ENCODE data around the gene ARHGEF16. TPM values are rescaled to one million over a fixed set of nuclear protein-coding genes. Genes with fewer than 3 reads are reported as not detected.

ARHGEF16 gene
- total RNA-seq, 4 donors from 2014 or later, result 0.20 to 1.2 (median 0.63) TPM

- no peaks in the 10 kb centered on the region for H3K27me3 ChIP-seq
These were observed 11.5 kb downstream of the ARHGEF16 start for GRCh38 chr1:3465935-3466321.

GRCh38 chr1:3466366-3467075 is 12.1 kb downstream of the ARHGEF16 start:
- Histone ChIP-seq H3K27me3 (no peaks in the 10 kb centered on the region), H3K27ac (no peak overlapping the region), H3K4me1 (no peaks in the 10 kb centered on the region), H3K9me3 (no peaks in the 10 kb centered on the region), H3K36me3 (no peaks in the 10 kb centered on the region), H3K4me3 (no peak overlapping the region)
- in situ Hi-C loops (cut with MboI; ENCODE audit: low sequenced_read_pairs in 4 of 4), result no loop called here
- no peak for TF ChIP-seq POLR2A (IDR thresholded peaks at IDR 0.05)
- TF ChIP-seq CTCF (IDR thresholded peaks at IDR 0.05 in 4 of 5, conservative IDR thresholded peaks at IDR 0.05 in 1 of 5), result no peak
- ATAC-seq, result no peak
- DNase-seq, result no peak
- intact Hi-C loops (cut with DNase I; ENCODE audit: low total_unique reads), result no loop called here

More at GRCh38 chr1:3465935-3466321, 11.5 kb downstream of the ARHGEF16 start:
- DNase-seq (no peak), ATAC-seq (no peak)
- H3K4me1 ChIP-seq, result no peaks in the 10 kb centered on the region
- in situ Hi-C loops (cut with MboI; ENCODE audit: low sequenced_read_pairs in 4 of 4), result no loop called here
- H3K9me3 ChIP-seq, result no peaks in the 10 kb centered on the region
- intact Hi-C loops (cut with DNase I; ENCODE audit: low total_unique reads), result no loop called here
- H3K27ac ChIP-seq, result no peak overlapping the region
- no peak for TF ChIP-seq CTCF (IDR thresholded peaks at IDR 0.05 in 4 of 5, conservative IDR thresholded peaks at IDR 0.05 in 1 of 5)
- H3K36me3 ChIP-seq, result no peaks in the 10 kb centered on the region
- H3K4me3 ChIP-seq, result no peak overlapping the region

DNA sequence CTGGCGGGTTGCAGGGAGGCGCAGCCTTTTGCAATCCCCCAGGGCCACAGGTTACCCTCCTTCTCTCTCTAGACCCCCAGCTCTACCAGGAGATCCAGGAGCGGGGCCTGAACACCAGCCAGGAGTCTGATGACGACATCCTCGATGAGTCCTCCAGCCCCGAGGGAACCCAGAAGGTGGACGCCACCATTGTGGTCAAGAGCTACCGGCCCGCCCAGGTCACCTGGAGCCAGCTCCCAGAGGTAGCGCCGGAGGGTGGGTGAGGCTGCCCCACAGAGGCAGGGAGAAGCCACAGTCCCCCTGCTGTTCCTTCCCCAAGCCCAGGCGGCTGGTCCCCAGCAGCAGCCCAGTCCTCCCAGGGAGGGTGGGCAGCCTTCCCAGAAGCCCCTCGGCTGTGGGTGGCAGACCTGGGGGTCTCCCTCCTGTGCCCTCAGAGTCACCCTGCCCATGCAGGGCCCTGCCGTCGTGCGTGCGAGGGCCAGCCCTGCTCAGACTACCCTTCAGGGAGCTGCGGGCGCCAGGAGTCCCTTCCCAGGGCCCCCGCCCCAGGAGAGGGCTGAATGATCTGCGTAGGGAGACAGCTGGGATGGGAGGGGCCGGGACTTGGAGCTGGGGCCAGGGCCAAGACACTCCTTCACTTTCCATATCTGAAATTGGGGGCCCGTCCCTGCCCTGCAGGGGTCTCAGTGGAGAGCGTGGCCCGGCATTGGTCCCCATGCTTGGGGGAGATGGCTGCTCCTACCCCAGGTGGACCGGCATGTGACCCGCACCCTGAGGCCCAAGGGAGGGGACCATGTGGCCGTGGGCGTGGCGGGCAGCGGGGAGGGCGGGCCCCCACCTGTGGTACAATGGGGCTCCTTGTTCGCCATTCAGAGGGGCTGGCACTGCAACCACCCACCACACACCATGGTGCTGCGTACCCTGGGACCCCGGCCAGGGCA is 12.9 kb downstream of the ARHGEF16 start:
- no peak for ATAC-seq
- no peak overlapping the region for H3K27ac ChIP-seq
- H3K27me3 ChIP-seq, result no peaks in the 10 kb centered on the region
- in situ Hi-C loops (cut with MboI; ENCODE audit: low sequenced_read_pairs in 4 of 4) (no loop called here), intact Hi-C loops (cut with DNase I; ENCODE audit: low total_unique reads) (no loop called here)
- no peak for DNase-seq
- no peak for TF ChIP-seq CTCF (IDR thresholded peaks at IDR 0.05 in 4 of 5, conservative IDR thresholded peaks at IDR 0.05 in 1 of 5)
- TF ChIP-seq POLR2A (IDR thresholded peaks at IDR 0.05), result no peak
- no peaks in the 10 kb centered on the region for H3K36me3 ChIP-seq
- H3K4me1 ChIP-seq, result no peaks in the 10 kb centered on the region
- no peaks in the 10 kb centered on the region for H3K9me3 ChIP-seq
- no peak overlapping the region for H3K4me3 ChIP-seq

- H3K9me3 ChIP-seq, result no peaks in the 10 kb centered on the region
- DNase-seq (no peak), ATAC-seq (no peak)
- in situ Hi-C loops (cut with MboI; ENCODE audit: low sequenced_read_pairs in 4 of 4), result no loop called here
- intact Hi-C loops (cut with DNase I; ENCODE audit: low total_unique reads), result no loop called here
- TF ChIP-seq CTCF (IDR thresholded peaks at IDR 0.05 in 4 of 5, conservative IDR thresholded peaks at IDR 0.05 in 1 of 5) (no peak), POLR2A (IDR thresholded peaks at IDR 0.05) (no peak)
- H3K27ac ChIP-seq, result no peak overlapping the region
- no peaks in the 10 kb centered on the region for H3K36me3 ChIP-seq
- H3K27me3 ChIP-seq, result no peaks in the 10 kb centered on the region
- no peak overlapping the region for H3K4me3 ChIP-seq
- H3K4me1 ChIP-seq, result no peaks in the 10 kb centered on the region
These were observed 14.0 kb downstream of the ARHGEF16 start for GRCh38 chr1:3468236-3469103.

All from gastrocnemius medialis (tissue), 4 donors.